Dendritic cell treated with granulocyte-macrophage colony-stimulating factor and Interleukin-4, amounts not matched to agents 40 ng/mL and 50 ng/mL, for 4 days (primary cell): ENCODE results near the gene PDLIM3.

Experiments used
- H3K27ac Mint-ChIP-seq: one replicate; pipeline ENCODE4 v1.8.0; 2022; ENCODE audit warnings: mild to moderate bottlenecking, mixed read lengths
- H3K27me3 Mint-ChIP-seq: one replicate; pipeline ENCODE4 v1.8.0; 2022; ENCODE audit warnings: mild to moderate bottlenecking, mixed read lengths
- H3K36me3 Mint-ChIP-seq: one replicate; pipeline ENCODE4 v1.8.0; 2022; ENCODE audit warnings: low read depth, mixed read lengths
- H3K4me1 Mint-ChIP-seq: one replicate; pipeline ENCODE4 v1.8.0; 2022; ENCODE audit warnings: low read depth, mixed read lengths
- H3K4me3 Mint-ChIP-seq: one replicate; pipeline ENCODE4 v1.8.0; 2022; ENCODE audit warnings: mild to moderate bottlenecking, moderate library complexity, mixed read lengths
- H3K9me3 Mint-ChIP-seq: one replicate; pipeline ENCODE4 v1.8.0; 2022; ENCODE audit warnings: mixed read lengths
- intact Hi-C: fragments of 100-400 bp; cut with micrococcal nuclease; formaldehyde crosslinking; loops from one replicate; pipeline ENCODE4 v1.15.0; 2022

PDLIM3 gene

GRCh38 chr4:185488650-185489049 is 46.7 kb downstream of the PDLIM3 start:
- intact Hi-C loops = no loop called here
- no peaks in the 10 kb centered on the region for H3K36me3 Mint-ChIP-seq
- no peak overlapping the region for H3K4me3 Mint-ChIP-seq
- no peak overlapping the region for H3K27ac Mint-ChIP-seq
- peaks cover 14% of the 10 kb centered on the region for H3K27me3 Mint-ChIP-seq
- H3K9me3 Mint-ChIP-seq = peaks cover 30% of the 10 kb centered on the region
- H3K4me1 Mint-ChIP-seq = no peaks in the 10 kb centered on the region

GRCh38 chr4:185481401-185481800 is 53.9 kb downstream of the PDLIM3 start:
- no peak overlapping the region for H3K4me3 Mint-ChIP-seq
- peaks cover 48% of the 10 kb centered on the region for H3K27me3 Mint-ChIP-seq
- no peaks in the 10 kb centered on the region for H3K4me1 Mint-ChIP-seq
- no peak overlapping the region for H3K27ac Mint-ChIP-seq
- no peaks in the 10 kb centered on the region for H3K9me3 Mint-ChIP-seq
- no peaks in the 10 kb centered on the region for H3K36me3 Mint-ChIP-seq
- intact Hi-C loops = no loop called here

- Mint-ChIP-seq H3K36me3 (no peaks in the 10 kb centered on the region), H3K4me1 (no peaks in the 10 kb centered on the region)
- intact Hi-C loops = no loop called here
Observed at GRCh38 chr4:185480016-185480732, 55.1 kb downstream of the PDLIM3 start.

GRCh38 chr4:185479507-185479971 is 55.8 kb downstream of the PDLIM3 start:
- H3K4me1 Mint-ChIP-seq = no peaks in the 10 kb centered on the region
- peaks cover 48% of the 10 kb centered on the region for H3K27me3 Mint-ChIP-seq
- no peaks in the 10 kb centered on the region for H3K9me3 Mint-ChIP-seq
- no peak overlapping the region for H3K27ac Mint-ChIP-seq
- intact Hi-C loops = loop anchor here (10.0 kb wide), 1 partner anchor 115 kb away; no protein-coding TSS in a partner anchor
- no peaks in the 10 kb centered on the region for H3K36me3 Mint-ChIP-seq
- H3K4me3 Mint-ChIP-seq = no peak overlapping the region

More at GRCh38 chr4:185480016-185480732, 55.1 kb downstream of the PDLIM3 start:
- Mint-ChIP-seq H3K27ac (no peak overlapping the region), H3K27me3 (peaks cover 47% of the 10 kb centered on the region), H3K4me3 (no peak overlapping the region), H3K9me3 (no peaks in the 10 kb centered on the region)

GRCh38 chr4:185473247-185473646 is 62.1 kb downstream of the PDLIM3 start:
- intact Hi-C loops = loop anchor here (5.0 to 10.0 kb wide), 3 partner anchors 122 to 719 kb away; partner anchors contain the start of genes CFAP97 and CYP4V2
- peaks cover 6% of the 10 kb centered on the region for H3K9me3 Mint-ChIP-seq
- H3K4me3 Mint-ChIP-seq = no peak overlapping the region
- H3K4me1 Mint-ChIP-seq = peaks cover 6% of the 10 kb centered on the region
- no peaks in the 10 kb centered on the region for H3K36me3 Mint-ChIP-seq
- peaks cover 60% of the 10 kb centered on the region for H3K27me3 Mint-ChIP-seq
- no peak overlapping the region for H3K27ac Mint-ChIP-seq

GRCh38 chr4:185472103-185472542 is 63.2 kb downstream of the PDLIM3 start:
- Mint-ChIP-seq H3K4me3 (peak overlapping the region; percentile 73), H3K36me3 (no peaks in the 10 kb centered on the region), H3K27ac (peak overlapping the region; percentile 32), H3K27me3 (peaks cover 59% of the 10 kb centered on the region), H3K4me1 (peaks cover 6% of the 10 kb centered on the region), H3K9me3 (peaks cover 6% of the 10 kb centered on the region)
- intact Hi-C loops = loop anchor here (5.0 to 10.0 kb wide), 3 partner anchors 123 to 720 kb away; partner anchors contain the start of genes CFAP97 and CYP4V2

GRCh38 chr4:185471235-185472102 is 63.8 kb downstream of the PDLIM3 start, which contains the start of gene CCDC110:
Gene CCDC110, minus strand, starts transcription at chr4:185471733. Its CDS starts 50 bp downstream, at chr4:185471683.
- intact Hi-C loops = loop anchor here (1.0 to 10.0 kb wide), 5 partner anchors 46 to 721 kb away; partner anchors contain the start of genes ANKRD37, CFAP97, CYP4V2 and UFSP2

GRCh38 chr4:185470501-185471195 is 64.7 kb downstream of the PDLIM3 start:
- intact Hi-C loops = loop anchor here (1.0 to 10.0 kb wide), 5 partner anchors 45 to 722 kb away; partner anchors contain the start of genes ANKRD37, CFAP97, CYP4V2 and UFSP2
- no peak overlapping the region for H3K27ac Mint-ChIP-seq
- peaks cover 65% of the 10 kb centered on the region for H3K27me3 Mint-ChIP-seq
- H3K9me3 Mint-ChIP-seq = peaks cover 6% of the 10 kb centered on the region
- peaks cover 6% of the 10 kb centered on the region for H3K4me1 Mint-ChIP-seq
- no peaks in the 10 kb centered on the region for H3K36me3 Mint-ChIP-seq
- peak overlapping the region; percentile 45 for H3K4me3 Mint-ChIP-seq

More at GRCh38 chr4:185471235-185472102, 63.8 kb downstream of the PDLIM3 start, which contains the start of gene CCDC110:
- Mint-ChIP-seq H3K4me1 (peaks cover 6% of the 10 kb centered on the region), H3K36me3 (no peaks in the 10 kb centered on the region), H3K27ac (peak within 1 kb of the TSS; percentile 32), H3K9me3 (peaks cover 6% of the 10 kb centered on the region), H3K4me3 (peak within 1 kb of the TSS; percentile 73), H3K27me3 (peaks cover 59% of the 10 kb centered on the region)

- Mint-ChIP-seq H3K27ac (no peak overlapping the region), H3K27me3 (peaks cover 67% of the 10 kb centered on the region), H3K4me3 (no peak overlapping the region), H3K36me3 (no peaks in the 10 kb centered on the region), H3K4me1 (peaks cover 6% of the 10 kb centered on the region), H3K9me3 (peaks cover 6% of the 10 kb centered on the region)
- intact Hi-C loops = loop anchor here (5.0 to 10.0 kb wide), 3 partner anchors 125 to 723 kb away; partner anchors contain the start of genes CFAP97 and CYP4V2
Observed at GRCh38 chr4:185469580-185470154, 65.6 kb downstream of the PDLIM3 start.

GRCh38 chr4:185468999-185469398 is 66.3 kb downstream of the PDLIM3 start:
- Mint-ChIP-seq H3K4me1 (peaks cover 6% of the 10 kb centered on the region), H3K4me3 (no peak overlapping the region), H3K36me3 (no peaks in the 10 kb centered on the region), H3K9me3 (peaks cover 6% of the 10 kb centered on the region), H3K27me3 (peaks cover 71% of the 10 kb centered on the region), H3K27ac (no peak overlapping the region)
- intact Hi-C loops = no loop called here

GRCh38 chr4:185467991-185468390 is 67.3 kb downstream of the PDLIM3 start:
- Mint-ChIP-seq H3K27me3 (peaks cover 64% of the 10 kb centered on the region), H3K4me3 (no peak overlapping the region), H3K4me1 (peaks cover 6% of the 10 kb centered on the region), H3K36me3 (no peaks in the 10 kb centered on the region), H3K27ac (no peak overlapping the region), H3K9me3 (peaks cover 6% of the 10 kb centered on the region)
- intact Hi-C loops = no loop called here

- Mint-ChIP-seq H3K27me3 (peaks cover 57% of the 10 kb centered on the region), H3K27ac (no peak overlapping the region), H3K36me3 (no peaks in the 10 kb centered on the region), H3K9me3 (peaks cover 6% of the 10 kb centered on the region), H3K4me1 (peaks cover 5% of the 10 kb centered on the region), H3K4me3 (no peak overlapping the region)
- intact Hi-C loops = no loop called here
Observed at GRCh38 chr4:185467101-185467500, 68.2 kb downstream of the PDLIM3 start.

GRCh38 chr4:185465707-185466106 is 69.6 kb downstream of the PDLIM3 start:
- Mint-ChIP-seq H3K4me3 (no peak overlapping the region), H3K36me3 (no peaks in the 10 kb centered on the region), H3K27ac (no peak overlapping the region), H3K4me1 (no peaks in the 10 kb centered on the region), H3K9me3 (peaks cover 6% of the 10 kb centered on the region), H3K27me3 (peaks cover 58% of the 10 kb centered on the region)
- intact Hi-C loops = no loop called here
